ENCODE results near the gene DNAJC12. TPM values are rescaled to one million over a fixed set of nuclear protein-coding genes. Genes with fewer than 3 reads are reported as not detected.

DNAJC12 gene
- total and polyA plus RNA-seq, 2 of the 8 experiments (the other 6 are each of a cell fraction or from before 2014, with no cell fraction given): 0.86 to 4.2 TPM

- CTCF ChIA-PET (ENCODE audit: partially characterized antibody): interaction anchor here (1.6 kb wide), 1 partner anchor 20 kb away, joined by 3 read pairs; no protein-coding TSS in a partner anchor
- no peaks in the 10 kb centered on the region for H3K36me3 ChIP-seq (ENCODE audit: control insufficient read depth in 2 of 4, insufficient read depth in 4 of 4, low read length in 3 of 4)
- H3K56ac ChIP-seq (replicated peaks; ENCODE audit: insufficient read length, low read depth, low read length): no peak overlapping the region
- H4K91ac ChIP-seq (replicated peaks; ENCODE audit: insufficient read length, low read length): no peak overlapping the region
- H3K23ac ChIP-seq (ENCODE audit: insufficient read length): no peak overlapping the region
- no peak overlapping the region for H3K18ac ChIP-seq (ENCODE audit: extremely low read depth, low read length)
- H3K9me3 ChIP-seq (ENCODE audit: insufficient read depth in 2 of 2, low read depth in 1 of 2, low read length in 1 of 2): peaks cover 8% of the 10 kb centered on the region in 2 experiments; a peak in 3 of 4 replicates
- H3K23me2 ChIP-seq (ENCODE audit: low read depth, low read length): no peaks in the 10 kb centered on the region
- no peak overlapping the region for H3K4me2 ChIP-seq (ENCODE audit: insufficient read depth in 1 of 2, low read depth in 2 of 2, low read length in 2 of 2)
- no peaks in the 10 kb centered on the region for H3K79me2 ChIP-seq (ENCODE audit: control insufficient read depth in 1 of 2, insufficient read depth in 2 of 2, low read length in 2 of 2)
- no peak overlapping the region for H2BK20ac ChIP-seq (ENCODE audit: low read length)
- H2BK12ac ChIP-seq (ENCODE audit: low read depth, low read length): no peak overlapping the region
- no peaks in the 10 kb centered on the region for H4K20me1 ChIP-seq (replicated peaks in 1 of 2; ENCODE audit: control insufficient read depth in 1 of 2, insufficient read depth in 2 of 2, low read length in 2 of 2)
- POLR2A ChIA-PET (ENCODE audit: partially characterized antibody): no interaction called here
- no peak overlapping the region for H3K14ac ChIP-seq (ENCODE audit: insufficient read length)
- no peak overlapping the region for H4K5ac ChIP-seq (ENCODE audit: insufficient read length, low read depth, low read length)
- H2AK5ac ChIP-seq (ENCODE audit: low read depth, low read length): no peak overlapping the region
- no peak for FAIRE-seq
- no peak overlapping the region for H3K4ac ChIP-seq (replicated peaks; ENCODE audit: insufficient read length, low read depth, low read length)
- no peaks in the 10 kb centered on the region for H3K4me1 ChIP-seq (replicated peaks in 1 of 4; ENCODE audit: control insufficient read depth in 3 of 4, insufficient read depth in 4 of 4, low read length in 3 of 4)
- H2BK120ac ChIP-seq (replicated peaks; ENCODE audit: low read depth, low read length): no peak overlapping the region
- no peak overlapping the region for H3K27ac ChIP-seq (ENCODE audit: low read depth, low read length)
- H2BK5ac ChIP-seq (ENCODE audit: low read depth, low read length): no peak overlapping the region
- H3K79me1 ChIP-seq (ENCODE audit: low read depth, low read length): no peaks in the 10 kb centered on the region
- H4K8ac ChIP-seq (ENCODE audit: extremely low read depth, insufficient read depth, low read length): no peak overlapping the region
- H3K9ac ChIP-seq (replicated peaks in 1 of 4; ENCODE audit: extremely low read depth in 1 of 4, low read depth in 3 of 4, low read length in 3 of 4): no peak overlapping the region
- no peaks in the 10 kb centered on the region for H3K27me3 ChIP-seq (replicated peaks in 1 of 4; ENCODE audit: control insufficient read depth in 3 of 4, extremely low read depth in 1 of 4, insufficient read depth in 3 of 4, low read length in 3 of 4)
- 95% methylated on average over 2 of the region's 2 CpGs; no CpG with 5 or more reads in 1 of the 2 experiments for WGBS, 2 experiments (ENCODE audit: extremely low coverage in 1 of 2, insufficient coverage in 1 of 2, insufficient read length in 1 of 2, insufficient replicate concordance in 2 of 2, low coverage in 1 of 2, low lambda C conversion rate in 2 of 2, missing lambda C conversion rate in 1 of 2)
- DNase-seq (ENCODE audit: low read depth in 1 of 2, low spot score in 2 of 2): peak in 1 of 2 experiments; percentile 27
- no peak overlapping the region for H2BK15ac ChIP-seq (ENCODE audit: low read length)
- H2AFZ ChIP-seq (ENCODE audit: low read length): no peak overlapping the region
- no peak overlapping the region for H3K4me3 ChIP-seq (ENCODE audit: extremely low read depth in 1 of 4, insufficient read depth in 2 of 4, low read depth in 3 of 4, low read length in 4 of 4)
- TF ChIP-seq ZNF274 (IDR thresholded peaks at IDR 0.05; ENCODE audit: borderline replicate concordance, extremely low read depth, low read length) (no peak), E2F6 (IDR thresholded peaks at IDR 0.05) (no peak), EZH2 (IDR thresholded peaks at IDR 0.05; ENCODE audit: low read depth, low read length, severe bottlenecking) (no peak), GTF2F1 (IDR thresholded peaks at IDR 0.05; ENCODE audit: borderline replicate concordance, low read depth, low read length) (no peak), CTBP2 (IDR thresholded peaks at IDR 0.05; ENCODE audit: borderline replicate concordance, insufficient read depth, insufficient read length, low read length) (no peak), PHF8 (conservative IDR thresholded peaks at IDR 0.05; ENCODE audit: low read depth, low read length) (no peak), SAP30 (IDR thresholded peaks at IDR 0.05; ENCODE audit: insufficient read depth, insufficient replicate concordance, low read length) (no peak)
Measured at GRCh38 chr10:67843284-67843683, 5.3 kb upstream of the DNAJC12 start.
